ENCODE results near the gene MYBPC2.

Gene MYBPC2

GRCh38 chr19:50414864-50415660, 17.6 kb upstream of the MYBPC2 start:
- H3K4me3 ChIP-seq (ENCODE audit: low read length): no peak overlapping the region
- H3K27ac ChIP-seq (ENCODE audit: low read depth, low read length): no peak overlapping the region
- no peak overlapping the region for H3K9ac ChIP-seq (ENCODE audit: low read length)
- no peaks in the 10 kb centered on the region for H3K4me1 ChIP-seq (ENCODE audit: control insufficient read depth, insufficient read depth, low read length)
- no peaks in the 10 kb centered on the region for H3K36me3 ChIP-seq (ENCODE audit: control insufficient read depth, insufficient read depth, low read length)
- peaks cover 14% of the 10 kb centered on the region for H3K27me3 ChIP-seq (ENCODE audit: control insufficient read depth, insufficient read depth, low read length)

- Histone ChIP-seq H3K4me1 (ENCODE audit: control insufficient read depth, insufficient read depth, low read length) (no peaks in the 10 kb centered on the region), H3K9ac (ENCODE audit: low read length) (no peak overlapping the region), H3K27me3 (ENCODE audit: control insufficient read depth, insufficient read depth, low read length) (peaks cover 14% of the 10 kb centered on the region), H3K4me3 (ENCODE audit: low read length) (no peak overlapping the region), H3K36me3 (ENCODE audit: control insufficient read depth, insufficient read depth, low read length) (no peaks in the 10 kb centered on the region), H3K27ac (ENCODE audit: low read depth, low read length) (no peak overlapping the region)
Observed at GRCh38 chr19:50415661-50416033, 17.0 kb upstream of the MYBPC2 start.

- H3K4me3 ChIP-seq (ENCODE audit: low read length): no peak overlapping the region
- H3K4me1 ChIP-seq (ENCODE audit: control insufficient read depth, insufficient read depth, low read length): no peaks in the 10 kb centered on the region
- H3K27me3 ChIP-seq (ENCODE audit: control insufficient read depth, insufficient read depth, low read length): peaks cover 17% of the 10 kb centered on the region
- H3K9ac ChIP-seq (ENCODE audit: low read length): no peak overlapping the region
- H3K36me3 ChIP-seq (ENCODE audit: control insufficient read depth, insufficient read depth, low read length): no peaks in the 10 kb centered on the region
- no peak overlapping the region for H3K27ac ChIP-seq (ENCODE audit: low read depth, low read length)
Observed at GRCh38 chr19:50416034-50416977, 16.4 kb upstream of the MYBPC2 start.

GRCh38 chr19:50417111-50418081, 15.3 kb upstream of the MYBPC2 start:
- Histone ChIP-seq H3K4me1 (ENCODE audit: control insufficient read depth, insufficient read depth, low read length) (no peaks in the 10 kb centered on the region), H3K27me3 (ENCODE audit: control insufficient read depth, insufficient read depth, low read length) (peaks cover 17% of the 10 kb centered on the region), H3K9ac (ENCODE audit: low read length) (no peak overlapping the region), H3K27ac (ENCODE audit: low read depth, low read length) (no peak overlapping the region), H3K4me3 (ENCODE audit: low read length) (no peak overlapping the region), H3K36me3 (ENCODE audit: control insufficient read depth, insufficient read depth, low read length) (no peaks in the 10 kb centered on the region)

GRCh38 chr19:50418176-50419021, 14.3 kb upstream of the MYBPC2 start, which contains the start of gene SPIB:
Gene SPIB (plus strand): TSS chr19:50418938. CDS start chr19:50418963, 25 bp downstream.
- Histone ChIP-seq H3K27ac (ENCODE audit: low read depth, low read length) (no peak within 1 kb of the TSS), H3K36me3 (ENCODE audit: control insufficient read depth, insufficient read depth, low read length) (no peaks in the 10 kb centered on the region), H3K4me1 (ENCODE audit: control insufficient read depth, insufficient read depth, low read length) (no peaks in the 10 kb centered on the region), H3K27me3 (ENCODE audit: control insufficient read depth, insufficient read depth, low read length) (peaks cover 17% of the 10 kb centered on the region), H3K4me3 (ENCODE audit: low read length) (peak within 1 kb of the TSS; percentile 55), H3K9ac (ENCODE audit: low read length) (no peak within 1 kb of the TSS)

GRCh38 chr19:50419022-50419579, 13.6 kb upstream of the MYBPC2 start:
- Histone ChIP-seq H3K4me3 (ENCODE audit: low read length) (peak overlapping the region; percentile 55), H3K27me3 (ENCODE audit: control insufficient read depth, insufficient read depth, low read length) (peaks cover 17% of the 10 kb centered on the region), H3K9ac (ENCODE audit: low read length) (no peak overlapping the region), H3K4me1 (ENCODE audit: control insufficient read depth, insufficient read depth, low read length) (no peaks in the 10 kb centered on the region), H3K27ac (ENCODE audit: low read depth, low read length) (no peak overlapping the region), H3K36me3 (ENCODE audit: control insufficient read depth, insufficient read depth, low read length) (no peaks in the 10 kb centered on the region)

GRCh38 chr19:50419580-50420035, 13.1 kb upstream of the MYBPC2 start:
- Histone ChIP-seq H3K27ac (ENCODE audit: low read depth, low read length) (no peak overlapping the region), H3K4me3 (ENCODE audit: low read length) (no peak overlapping the region), H3K9ac (ENCODE audit: low read length) (no peak overlapping the region), H3K4me1 (ENCODE audit: control insufficient read depth, insufficient read depth, low read length) (no peaks in the 10 kb centered on the region), H3K27me3 (ENCODE audit: control insufficient read depth, insufficient read depth, low read length) (peaks cover 17% of the 10 kb centered on the region), H3K36me3 (ENCODE audit: control insufficient read depth, insufficient read depth, low read length) (no peaks in the 10 kb centered on the region)

GRCh38 chr19:50420127-50420526, 12.6 kb upstream of the MYBPC2 start:
- H3K4me1 ChIP-seq (ENCODE audit: control insufficient read depth, insufficient read depth, low read length): no peaks in the 10 kb centered on the region
- no peak overlapping the region for H3K27ac ChIP-seq (ENCODE audit: low read depth, low read length)
- no peaks in the 10 kb centered on the region for H3K36me3 ChIP-seq (ENCODE audit: control insufficient read depth, insufficient read depth, low read length)
- peaks cover 17% of the 10 kb centered on the region for H3K27me3 ChIP-seq (ENCODE audit: control insufficient read depth, insufficient read depth, low read length)
- H3K4me3 ChIP-seq (ENCODE audit: low read length): no peak overlapping the region
- no peak overlapping the region for H3K9ac ChIP-seq (ENCODE audit: low read length)

- H3K9ac ChIP-seq (ENCODE audit: low read length): no peak overlapping the region
- no peaks in the 10 kb centered on the region for H3K36me3 ChIP-seq (ENCODE audit: control insufficient read depth, insufficient read depth, low read length)
- no peak overlapping the region for H3K27ac ChIP-seq (ENCODE audit: low read depth, low read length)
- H3K27me3 ChIP-seq (ENCODE audit: control insufficient read depth, insufficient read depth, low read length): peaks cover 17% of the 10 kb centered on the region
- no peaks in the 10 kb centered on the region for H3K4me1 ChIP-seq (ENCODE audit: control insufficient read depth, insufficient read depth, low read length)
- H3K4me3 ChIP-seq (ENCODE audit: low read length): no peak overlapping the region
Observed at GRCh38 chr19:50420808-50421207, 11.9 kb upstream of the MYBPC2 start.

- Histone ChIP-seq H3K9ac (ENCODE audit: low read length) (no peak overlapping the region), H3K27me3 (ENCODE audit: control insufficient read depth, insufficient read depth, low read length) (peaks cover 20% of the 10 kb centered on the region), H3K4me3 (ENCODE audit: low read length) (no peak overlapping the region), H3K4me1 (ENCODE audit: control insufficient read depth, insufficient read depth, low read length) (no peaks in the 10 kb centered on the region), H3K27ac (ENCODE audit: low read depth, low read length) (no peak overlapping the region), H3K36me3 (ENCODE audit: control insufficient read depth, insufficient read depth, low read length) (no peaks in the 10 kb centered on the region)
Observed at GRCh38 chr19:50422397-50423278, 10.1 kb upstream of the MYBPC2 start.

Data from rectal smooth muscle tissue (tissue), 1 donor.